KOPT-K1 (cell line): Measurements from ENCODE around the gene NTM.

ENCODE experiments used
- H3K27ac ChIP-seq: fragments of 200-600 bp; sonication (generic); 2 replicates; pipeline ENCODE4 v1.5.1; 2016; ENCODE audit warnings: antibody characterized with exemption, mild to moderate bottlenecking, low read depth, low read length; ENCODE audit not compliant: poor library complexity, severe bottlenecking
- H3K36me3 ChIP-seq: fragments of 200-600 bp; sonication (generic); 2 replicates; pipeline ENCODE4 v1.5.1; 2017; ENCODE audit warnings: antibody characterized with exemption, mild to moderate bottlenecking, low read length, moderate library complexity; ENCODE audit not compliant: insufficient read depth
- H3K9me3 ChIP-seq: fragments of 200-600 bp; sonication (generic); 2 replicates; pipeline ENCODE4 v1.5.1; 2017; ENCODE audit warnings: antibody characterized with exemption, low read length, mild to moderate bottlenecking; ENCODE audit not compliant: insufficient read depth, poor library complexity, severe bottlenecking

Gene NTM

DNA sequence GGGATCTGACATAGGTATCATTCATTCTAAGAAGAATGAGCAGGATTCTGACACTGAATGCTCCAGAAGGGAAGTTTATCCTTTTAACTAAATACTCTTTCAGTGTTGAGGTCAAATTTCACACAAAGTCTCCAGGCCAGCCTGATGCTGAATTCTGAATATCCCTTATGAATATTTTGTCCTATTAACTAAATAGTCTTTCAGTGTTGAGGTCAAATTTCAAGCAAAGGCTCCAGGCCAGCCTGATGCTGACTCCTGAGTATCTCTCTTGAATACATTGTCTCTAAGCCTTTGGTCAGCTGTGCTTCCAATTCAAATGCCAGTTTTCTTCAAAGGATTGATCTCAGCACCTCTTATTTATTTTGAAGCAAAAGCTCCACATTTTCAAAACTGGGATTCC, 676.8 kb downstream of the NTM start:
- no peak overlapping the region for H3K27ac ChIP-seq
- H3K9me3 ChIP-seq = no peaks in the 10 kb centered on the region
- H3K36me3 ChIP-seq = no peaks in the 10 kb centered on the region

DNA sequence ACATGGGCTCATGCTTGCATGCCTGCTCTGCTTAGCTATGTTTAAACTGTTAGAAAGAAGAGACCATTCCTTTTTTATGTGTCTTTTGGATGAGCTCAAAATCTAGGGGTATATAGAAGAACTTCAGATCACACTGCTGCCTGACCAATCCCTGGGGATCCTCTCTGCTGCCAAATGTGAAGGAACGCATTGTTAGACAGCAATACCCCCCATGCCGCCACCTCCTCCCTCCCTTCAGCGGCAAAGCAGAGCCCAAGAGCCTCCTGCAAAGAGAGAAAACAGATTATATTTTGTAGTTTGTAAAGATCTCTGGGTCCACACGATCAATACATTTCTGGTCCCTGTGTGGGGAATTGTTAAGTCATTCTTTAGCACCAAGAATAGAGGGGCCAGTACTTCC, 677.6 kb downstream of the NTM start:
- H3K36me3 ChIP-seq = no peaks in the 10 kb centered on the region
- no peak overlapping the region for H3K27ac ChIP-seq
- no peaks in the 10 kb centered on the region for H3K9me3 ChIP-seq

DNA sequence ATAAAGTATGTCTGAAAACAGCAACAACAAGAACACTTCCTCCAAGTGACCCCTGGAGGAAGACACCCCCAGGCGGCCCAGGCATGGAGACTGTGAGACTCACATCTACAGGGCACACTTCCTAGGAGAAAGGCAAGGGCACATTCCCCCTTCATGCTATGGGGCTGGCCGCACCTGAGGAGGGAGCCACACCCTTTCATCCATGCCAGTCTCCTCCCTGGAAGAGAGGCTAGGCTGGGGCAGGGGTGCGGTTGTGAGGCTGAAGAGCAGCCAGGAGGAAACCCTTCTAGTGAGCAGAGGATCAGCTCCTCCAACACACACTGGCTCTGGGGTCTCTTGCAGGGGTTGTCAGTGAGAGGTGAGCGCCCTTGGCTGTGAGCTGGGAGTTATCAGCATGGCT, 678.8 kb downstream of the NTM start:
- no peak overlapping the region for H3K27ac ChIP-seq
- H3K9me3 ChIP-seq = no peaks in the 10 kb centered on the region
- H3K36me3 ChIP-seq = no peaks in the 10 kb centered on the region

DNA sequence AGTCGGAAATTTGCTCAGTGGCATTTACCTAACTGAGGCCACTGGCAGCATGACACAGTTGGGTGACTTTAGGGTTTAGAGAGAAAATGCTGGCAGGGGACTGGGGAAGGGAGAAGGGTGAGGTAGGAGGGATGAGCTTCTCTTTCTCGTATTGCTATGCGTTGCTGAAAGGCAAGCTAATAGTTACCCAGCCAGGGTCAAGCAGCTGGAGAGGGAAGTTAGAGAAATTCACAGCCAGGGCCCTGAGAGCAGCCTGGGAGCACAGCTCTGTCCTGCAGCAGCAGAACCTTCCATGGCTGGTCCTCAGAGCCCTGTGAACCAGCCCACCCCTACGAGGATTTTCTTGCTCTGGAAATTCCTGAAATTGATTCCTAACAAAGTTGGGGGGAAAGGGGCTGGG, 679.6 kb downstream of the NTM start:
- Histone ChIP-seq H3K36me3 (no peaks in the 10 kb centered on the region), H3K9me3 (no peaks in the 10 kb centered on the region), H3K27ac (no peak overlapping the region)

DNA sequence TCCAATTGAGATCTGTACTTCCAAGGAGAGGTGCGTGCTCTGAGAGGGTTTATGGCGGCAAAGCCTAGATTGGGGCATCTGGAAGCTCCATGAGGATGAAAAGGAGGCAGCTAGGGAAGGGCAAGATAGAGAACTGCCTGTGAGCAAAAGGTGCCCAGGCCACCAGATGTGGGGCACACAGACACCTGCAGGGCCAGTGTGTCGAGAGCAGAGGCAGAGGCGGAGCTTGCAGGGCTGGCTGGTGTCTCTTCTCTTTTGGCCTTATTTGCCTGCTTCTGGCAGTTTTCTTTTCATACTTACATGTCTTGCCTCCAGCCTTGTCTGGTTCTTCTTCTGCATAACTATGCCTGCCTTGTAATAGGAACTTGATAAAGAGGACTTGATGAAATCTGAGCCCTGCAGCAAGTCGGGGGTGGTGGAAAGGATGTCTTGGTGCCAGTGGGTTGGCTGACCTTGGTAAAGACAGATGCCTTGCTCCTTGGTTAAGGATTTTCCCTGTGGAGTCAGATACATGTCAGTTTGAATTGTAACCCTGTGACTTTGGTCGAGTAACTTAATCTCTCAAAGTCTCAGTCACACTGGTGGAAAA, 680.3 kb downstream of the NTM start:
- Histone ChIP-seq H3K9me3 (no peaks in the 10 kb centered on the region), H3K27ac (no peak overlapping the region), H3K36me3 (no peaks in the 10 kb centered on the region)

DNA sequence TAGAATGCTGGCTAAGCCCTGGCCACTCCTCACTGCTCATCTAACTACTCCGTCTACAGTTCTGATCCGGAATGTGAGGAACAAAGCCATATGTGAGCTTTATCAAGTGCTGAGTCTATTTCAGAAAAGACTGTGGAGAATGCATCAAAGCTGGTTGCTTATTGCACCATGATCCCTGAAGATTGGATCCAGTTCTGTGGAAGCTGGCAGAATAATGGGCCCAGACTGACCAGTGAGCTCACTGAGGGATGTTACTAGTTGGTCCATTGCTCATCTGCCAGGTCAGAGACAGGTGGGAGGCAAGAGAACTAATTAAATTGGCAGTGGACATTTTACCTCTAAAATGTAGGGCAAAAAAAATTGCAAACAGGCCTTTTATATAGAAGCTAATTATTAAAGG, 681.3 kb downstream of the NTM start:
- H3K36me3 ChIP-seq = no peaks in the 10 kb centered on the region
- no peak overlapping the region for H3K27ac ChIP-seq
- no peaks in the 10 kb centered on the region for H3K9me3 ChIP-seq

DNA sequence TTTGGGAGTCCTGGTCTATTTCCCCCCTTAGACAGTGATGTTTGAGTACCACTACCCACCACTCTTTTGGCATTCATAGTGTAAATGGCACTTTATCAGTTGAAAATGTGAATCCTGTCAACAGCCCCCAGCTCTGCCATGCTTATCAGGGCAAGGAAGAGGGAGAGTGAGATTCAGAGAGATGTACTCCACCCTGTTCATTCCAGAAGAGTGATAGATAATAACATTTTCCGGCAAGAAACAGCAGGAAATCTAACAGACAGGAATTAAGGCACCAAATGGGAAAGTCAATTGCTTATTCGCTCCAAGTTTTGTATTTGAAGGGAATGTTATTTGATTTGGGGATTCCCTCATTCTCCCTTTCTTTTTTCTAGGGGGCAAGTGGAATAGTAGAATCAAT, 681.9 kb downstream of the NTM start:
- Histone ChIP-seq H3K36me3 (no peaks in the 10 kb centered on the region), H3K27ac (no peak overlapping the region), H3K9me3 (no peaks in the 10 kb centered on the region)

DNA sequence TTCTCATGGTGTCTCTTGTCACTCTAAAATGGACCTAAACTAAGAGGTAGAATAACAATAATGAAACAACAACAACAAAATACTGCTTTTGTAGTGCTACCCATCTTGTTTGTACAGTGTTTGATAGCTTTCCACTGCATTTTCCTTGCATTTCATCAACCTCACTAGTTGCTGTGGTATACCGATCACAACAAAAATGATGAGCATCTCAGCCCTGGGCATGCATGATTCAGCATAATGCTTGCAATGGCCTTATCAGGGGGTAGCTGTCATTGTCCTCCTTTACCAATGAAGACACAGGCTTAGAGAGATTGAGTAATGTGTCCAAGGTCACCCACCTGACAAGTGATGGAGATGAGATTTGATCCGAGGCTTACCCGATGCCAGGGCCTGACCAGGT, 682.5 kb downstream of the NTM start:
- Histone ChIP-seq H3K36me3 (no peaks in the 10 kb centered on the region), H3K27ac (no peak overlapping the region), H3K9me3 (no peaks in the 10 kb centered on the region)

DNA sequence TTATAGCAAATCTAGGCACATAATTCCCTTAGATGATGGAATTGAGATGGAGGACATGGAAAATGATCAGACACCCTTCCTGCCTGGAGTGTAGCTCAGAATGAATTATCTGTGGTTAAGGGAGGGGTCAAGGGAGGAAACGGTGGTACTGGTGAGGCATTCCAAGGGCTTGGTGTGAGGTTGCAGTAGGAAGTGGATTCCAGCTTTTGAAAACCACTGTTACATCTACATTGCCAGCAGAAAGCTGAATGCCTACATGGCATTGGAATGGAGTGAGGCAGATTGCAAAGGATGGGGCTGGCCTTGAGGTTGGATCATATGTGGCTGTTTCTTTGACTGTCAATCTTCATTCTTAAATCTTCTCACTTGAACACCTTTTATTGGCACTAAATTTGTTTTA, 684.4 kb downstream of the NTM start:
- no peaks in the 10 kb centered on the region for H3K36me3 ChIP-seq
- no peaks in the 10 kb centered on the region for H3K9me3 ChIP-seq
- no peak overlapping the region for H3K27ac ChIP-seq

DNA sequence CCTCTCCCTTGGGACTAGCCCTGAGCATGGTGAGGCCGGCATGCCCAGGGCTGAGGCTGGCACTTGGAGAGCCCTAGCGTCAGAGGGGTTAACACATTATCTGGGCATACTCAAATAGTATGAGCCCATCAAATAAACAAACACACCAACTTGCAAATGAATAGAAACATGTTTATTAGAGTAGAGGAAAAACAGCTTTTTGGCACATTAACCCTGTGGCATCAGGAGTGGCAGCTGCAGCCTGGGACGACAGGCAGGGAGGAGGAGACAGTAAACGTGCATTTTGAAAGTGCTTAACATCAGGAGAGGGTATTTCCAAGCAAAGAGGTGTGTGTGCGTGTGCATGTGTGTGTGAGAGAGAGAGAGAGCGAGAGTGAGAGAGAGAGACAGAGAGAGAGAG, 684.9 kb downstream of the NTM start:
- Histone ChIP-seq H3K9me3 (no peaks in the 10 kb centered on the region), H3K36me3 (no peaks in the 10 kb centered on the region), H3K27ac (no peak overlapping the region)

DNA sequence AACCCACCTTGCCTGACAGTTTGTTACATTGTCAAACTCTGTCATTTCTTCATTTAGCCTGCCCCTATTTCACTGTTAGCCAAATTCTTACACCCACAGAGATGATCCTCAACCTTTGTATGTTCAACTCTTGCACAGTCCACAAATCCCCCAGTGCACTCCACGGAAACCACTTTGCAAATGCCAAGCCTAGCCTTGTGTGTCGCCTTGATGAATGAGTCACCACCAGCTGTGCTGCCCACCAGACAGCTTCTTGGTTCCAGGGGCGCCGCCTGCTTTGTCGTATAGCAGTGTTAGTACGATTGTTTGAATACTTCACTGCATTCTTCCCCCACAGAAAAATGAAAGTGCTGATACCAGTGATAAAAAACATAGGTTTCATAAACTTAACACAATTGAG, 686.3 kb downstream of the NTM start:
- Histone ChIP-seq H3K27ac (no peak overlapping the region), H3K9me3 (no peaks in the 10 kb centered on the region), H3K36me3 (no peaks in the 10 kb centered on the region)

DNA sequence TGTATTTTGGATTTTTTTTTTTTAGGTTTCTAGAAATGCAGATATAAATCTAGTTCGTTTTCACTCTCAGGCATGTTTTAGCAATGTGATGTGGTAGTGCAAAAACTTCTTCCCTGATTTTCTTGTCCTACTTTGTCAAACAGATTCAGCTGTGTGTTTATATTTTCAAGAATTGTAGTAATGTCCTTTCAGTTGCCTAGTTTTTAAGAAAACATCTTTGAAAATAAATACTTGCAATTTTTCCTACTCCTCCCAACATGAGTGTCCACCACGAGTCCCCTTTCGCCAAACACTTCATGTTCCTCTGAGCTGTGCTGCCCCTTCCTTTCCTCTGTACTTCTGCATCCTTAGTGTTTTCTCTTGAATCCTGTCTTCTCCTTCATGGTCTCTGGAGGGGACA, 686.9 kb downstream of the NTM start:
- H3K9me3 ChIP-seq = no peaks in the 10 kb centered on the region
- no peak overlapping the region for H3K27ac ChIP-seq
- no peaks in the 10 kb centered on the region for H3K36me3 ChIP-seq

DNA sequence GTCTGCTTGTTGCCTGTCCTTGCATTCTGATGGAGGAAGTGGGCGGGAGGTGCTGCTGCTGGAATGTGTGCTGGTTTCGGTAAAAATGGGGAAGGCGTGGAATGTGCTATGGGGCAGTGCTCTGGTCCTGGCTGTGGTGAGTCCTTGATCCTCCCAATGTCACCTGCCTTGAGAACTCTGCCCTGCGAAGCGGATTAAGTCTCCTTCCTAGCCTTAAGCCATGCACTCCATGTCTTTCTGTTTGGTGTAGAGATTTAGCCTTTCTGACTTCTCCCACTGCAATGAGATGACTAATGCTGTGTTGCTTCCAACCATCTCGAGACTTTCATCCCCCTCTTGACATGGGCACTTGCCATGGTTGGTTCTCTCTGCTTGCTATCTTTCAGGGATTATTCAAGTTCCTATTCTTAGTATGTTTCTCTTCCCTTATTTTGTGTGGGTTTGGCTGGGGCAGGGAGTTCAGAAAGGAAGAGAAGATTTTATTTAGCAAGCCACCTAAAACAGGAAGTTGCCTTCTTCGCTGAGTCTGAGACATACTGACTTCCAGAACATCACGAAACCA, 687.9 kb downstream of the NTM start:
- Histone ChIP-seq H3K36me3 (no peaks in the 10 kb centered on the region), H3K27ac (no peak overlapping the region), H3K9me3 (no peaks in the 10 kb centered on the region)

DNA sequence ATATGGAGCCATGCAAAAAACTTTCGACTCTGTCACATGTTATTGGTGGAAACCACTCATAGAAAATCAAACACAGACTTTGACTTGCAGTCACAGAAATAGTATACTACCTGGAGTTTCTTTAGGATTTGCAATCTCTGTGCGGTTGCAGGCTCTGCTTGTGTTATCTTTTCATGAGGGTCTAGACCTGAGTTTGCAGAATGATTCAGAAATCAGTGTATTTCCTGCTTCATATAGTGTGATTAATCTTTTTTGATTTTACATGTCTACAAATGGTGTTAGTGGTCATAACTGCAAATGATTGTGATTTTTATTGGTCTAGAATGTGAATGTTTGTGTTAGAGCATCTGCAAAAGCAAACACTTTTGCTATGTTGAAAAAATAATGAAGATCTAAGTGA, 690.2 kb downstream of the NTM start:
- Histone ChIP-seq H3K9me3 (no peaks in the 10 kb centered on the region), H3K27ac (no peak overlapping the region)

DNA sequence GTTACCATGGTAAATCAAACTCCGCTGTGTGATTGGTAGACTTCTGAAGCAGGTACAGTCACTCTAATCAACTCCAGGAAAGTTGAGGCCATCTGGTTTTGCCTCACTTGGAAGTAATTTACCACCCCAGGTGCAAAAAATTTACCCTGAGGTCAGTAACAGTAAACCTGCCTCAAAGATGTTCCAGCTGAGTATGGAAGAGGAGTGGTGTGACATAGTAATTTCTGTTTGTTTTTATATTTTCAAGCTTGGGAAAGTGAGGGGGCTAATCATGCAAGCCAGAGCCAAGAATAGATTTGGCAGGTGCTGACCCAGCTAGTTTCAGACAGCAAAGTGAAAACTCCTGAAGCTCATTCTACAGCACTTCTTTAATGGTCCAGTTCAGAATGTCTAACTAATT, 691.6 kb downstream of the NTM start:
- no peaks in the 10 kb centered on the region for H3K9me3 ChIP-seq
- no peak overlapping the region for H3K27ac ChIP-seq
- H3K36me3 ChIP-seq = no peaks in the 10 kb centered on the region

More for the DNA sequence above, 690.2 kb downstream of the NTM start:
- no peaks in the 10 kb centered on the region for H3K36me3 ChIP-seq

DNA sequence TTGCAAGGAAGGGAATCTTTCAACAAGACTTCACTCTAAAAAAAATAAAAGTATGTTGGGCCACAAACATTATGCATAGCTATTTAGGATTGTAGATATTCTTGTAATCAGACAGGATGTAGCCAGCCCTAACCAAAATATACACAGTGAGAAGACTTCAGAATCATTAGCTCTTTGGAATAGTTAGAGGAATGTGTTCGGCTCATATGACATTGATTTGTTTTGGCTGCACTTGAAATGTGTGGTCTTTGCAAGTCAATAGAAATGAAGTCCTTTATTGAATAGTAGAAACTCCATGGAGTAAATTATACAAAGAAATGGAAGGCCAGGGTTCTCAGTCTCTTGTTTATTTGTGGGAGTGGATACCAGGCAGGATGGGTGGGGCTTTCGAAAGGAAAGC, 692.1 kb downstream of the NTM start:
- H3K36me3 ChIP-seq = no peaks in the 10 kb centered on the region
- H3K27ac ChIP-seq = no peak overlapping the region
- H3K9me3 ChIP-seq = no peaks in the 10 kb centered on the region
